DMS153 (cell line): ENCODE measurements around the gene HADHB.

Source experiments
- DNase-seq: peaks from one replicate; lab custom pipeline; 2025; lab: John Stamatoyannopoulos, UW

HADHB gene

DNA sequence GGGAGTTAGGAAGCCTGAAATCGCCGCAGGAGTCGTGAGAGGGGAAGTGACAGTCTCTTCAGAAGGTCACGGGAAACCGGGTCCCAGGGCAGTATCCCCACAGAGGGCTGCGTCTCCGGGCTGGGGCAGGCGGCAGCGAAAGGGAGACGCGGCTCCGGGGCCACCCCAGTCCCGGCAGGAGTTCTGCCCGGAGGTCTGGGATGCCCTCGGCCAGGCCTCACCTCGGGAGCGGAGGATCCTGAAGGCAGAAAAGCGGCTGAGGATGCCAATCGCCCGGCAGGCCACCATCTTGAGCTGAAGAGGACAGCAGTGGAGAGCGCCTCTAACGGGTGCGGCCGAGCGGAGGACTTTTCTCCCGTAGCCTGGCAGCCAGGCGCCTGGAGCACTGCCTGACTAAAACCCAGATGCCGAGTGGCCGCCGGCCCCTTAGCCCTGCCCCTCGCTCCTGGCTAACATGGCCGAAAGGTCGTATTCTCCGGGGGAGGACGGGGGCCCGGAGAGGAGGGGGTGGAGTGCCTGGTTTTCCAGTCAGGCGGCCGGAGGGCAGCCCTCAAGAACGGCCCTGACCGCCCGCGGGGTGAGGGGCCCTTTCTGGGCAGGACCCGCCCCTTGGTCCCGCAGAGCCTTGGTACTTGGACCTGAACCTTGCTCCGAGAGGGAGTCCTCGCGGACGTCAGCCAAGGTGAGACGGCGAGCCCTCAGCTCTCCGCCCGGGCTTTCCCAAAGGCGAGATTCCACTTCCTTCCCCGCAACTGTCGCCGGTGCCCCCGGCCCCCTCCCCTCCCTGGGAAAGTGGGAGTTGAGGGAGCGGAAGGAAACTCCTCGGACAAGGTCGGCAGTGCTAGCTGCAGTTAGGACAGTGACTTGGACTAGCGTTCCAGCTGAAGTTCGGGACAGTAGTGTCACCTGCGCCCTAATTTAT is at the start of gene HADHB, which contains the start of gene HADHA:
TSS of gene HADHB (plus strand) at position 631 of the 922 bp plus-strand sequence. CDS start 9,316 bp downstream, outside the sequence.
TSS of gene HADHA (minus strand) at position 324 of the 922 bp plus-strand sequence. CDS start at position 288, 36 bp downstream.
- peak; percentile 76 for DNase-seq

DNA sequence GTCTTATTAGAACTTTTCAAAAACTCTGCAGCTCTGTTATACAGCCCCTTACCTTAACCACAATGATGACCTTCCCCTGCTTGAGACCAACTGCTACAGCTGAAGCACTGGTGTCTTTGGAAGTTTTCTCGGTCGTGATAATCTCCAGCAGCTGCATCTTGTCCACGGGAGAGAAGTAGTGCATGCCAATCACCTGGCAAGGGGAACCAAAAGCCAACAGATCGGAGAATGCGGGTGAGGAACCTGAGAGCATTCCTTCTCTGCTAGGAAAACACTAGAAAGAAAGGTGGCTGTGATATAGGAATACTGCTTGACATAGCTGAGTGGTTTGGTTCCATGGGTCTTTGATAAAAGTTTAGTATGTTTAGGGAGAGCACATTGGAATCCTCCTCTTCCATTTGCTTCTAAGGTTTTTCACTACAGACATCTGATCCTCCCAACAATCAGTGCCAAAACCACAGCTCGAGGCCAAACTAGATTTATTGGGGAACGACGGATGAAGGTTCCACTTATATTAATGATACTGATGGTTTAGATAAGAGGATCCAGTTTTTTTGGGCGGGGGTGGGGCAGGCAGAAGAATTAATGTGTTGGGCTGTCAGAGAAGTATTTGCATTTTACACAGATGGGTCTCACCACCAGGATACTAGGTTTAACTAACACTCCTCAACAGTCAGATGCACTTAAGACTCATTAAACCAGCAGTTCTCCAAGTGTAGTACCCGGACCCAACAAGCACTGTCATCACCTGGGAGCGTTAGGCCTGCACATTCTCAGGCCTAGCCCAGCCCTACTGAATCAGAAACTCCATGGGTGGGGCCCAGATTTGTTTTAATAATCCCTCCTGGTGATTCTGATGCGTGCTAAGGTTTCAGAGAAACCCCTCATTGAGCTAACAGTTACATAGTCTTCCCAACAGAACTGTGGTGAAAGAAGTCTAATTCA is 49.4 kb upstream of the HADHB start:
- DNase-seq: no peak

DNA sequence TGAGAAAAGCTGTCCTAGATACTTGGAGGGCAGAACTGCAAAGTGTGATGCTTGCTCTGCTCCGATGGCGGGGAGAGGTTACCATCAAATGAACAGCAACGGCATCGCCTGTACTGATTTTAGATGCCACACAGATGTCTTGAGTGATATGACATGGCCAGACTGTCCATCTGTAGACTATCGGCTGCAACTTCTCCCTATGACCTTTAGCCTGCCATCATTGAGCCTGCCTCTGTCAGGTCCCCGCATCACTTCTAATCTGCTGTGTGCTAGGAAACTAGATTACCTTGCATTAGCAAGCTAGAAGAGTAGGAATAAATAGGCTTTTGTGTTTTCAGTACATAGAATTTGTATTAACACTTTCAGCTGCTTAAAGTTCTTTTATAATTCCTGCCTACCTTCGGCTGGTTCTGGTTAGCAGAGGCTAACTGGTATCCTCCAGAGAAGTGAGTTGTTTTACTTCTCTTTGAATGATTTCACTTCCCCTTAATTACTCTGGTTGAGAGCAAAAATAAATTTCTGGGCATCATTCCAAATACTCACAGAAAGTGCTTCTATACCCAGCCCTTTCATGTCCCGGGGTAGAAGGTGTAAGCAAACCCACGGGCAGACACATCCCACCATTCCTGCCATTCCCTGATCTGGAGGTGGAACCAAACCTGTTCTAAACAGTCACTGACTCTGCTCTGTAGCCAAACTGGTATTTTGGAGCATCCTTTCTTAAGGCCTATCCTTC is 47.9 kb upstream of the HADHB start:
- DNase-seq: peak; percentile 4

DNA sequence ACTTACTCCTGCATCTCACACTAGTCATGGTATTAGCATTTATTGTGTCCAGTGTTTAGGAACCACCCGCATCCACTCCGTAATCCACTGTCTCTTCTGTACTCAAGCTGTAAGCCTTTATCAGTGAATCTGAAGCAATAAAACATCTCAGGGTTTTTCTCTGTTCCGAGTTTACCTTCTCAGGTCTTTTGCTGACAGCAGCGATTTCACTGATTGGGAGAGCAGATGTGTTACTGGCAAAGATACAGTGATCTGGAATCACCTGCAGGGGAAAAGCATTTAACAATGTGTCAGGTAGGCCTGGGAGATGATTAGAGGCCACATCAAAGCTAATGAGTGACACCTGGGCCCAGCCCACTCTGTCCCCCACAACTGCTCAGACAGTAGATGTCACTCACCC is 47.2 kb upstream of the HADHB start:
- no peak for DNase-seq

DNA sequence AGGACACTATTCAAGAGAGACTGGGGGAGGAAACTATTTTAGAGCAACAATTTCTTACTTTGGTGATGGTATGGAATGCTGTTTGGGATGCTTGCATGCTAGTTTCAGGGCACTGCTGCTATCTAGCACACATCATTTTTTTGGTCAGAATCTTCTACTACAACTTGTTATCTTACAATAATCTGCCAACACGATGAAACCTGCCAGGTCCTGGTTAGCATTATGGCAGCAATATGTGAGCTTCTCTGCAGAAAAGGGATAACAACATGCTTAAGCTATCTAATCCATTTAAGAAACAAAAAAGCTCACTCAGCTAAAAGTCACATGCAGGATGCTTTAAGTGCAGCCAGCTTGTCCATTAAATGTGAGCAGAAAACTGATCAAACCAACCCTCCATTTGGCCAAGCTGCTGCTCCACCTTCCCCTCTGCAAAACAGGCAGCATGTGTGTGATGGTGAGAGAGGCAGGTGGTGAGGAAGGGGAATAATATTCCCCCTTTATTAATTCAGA is 41.7 kb upstream of the HADHB start:
- no peak for DNase-seq

DNA sequence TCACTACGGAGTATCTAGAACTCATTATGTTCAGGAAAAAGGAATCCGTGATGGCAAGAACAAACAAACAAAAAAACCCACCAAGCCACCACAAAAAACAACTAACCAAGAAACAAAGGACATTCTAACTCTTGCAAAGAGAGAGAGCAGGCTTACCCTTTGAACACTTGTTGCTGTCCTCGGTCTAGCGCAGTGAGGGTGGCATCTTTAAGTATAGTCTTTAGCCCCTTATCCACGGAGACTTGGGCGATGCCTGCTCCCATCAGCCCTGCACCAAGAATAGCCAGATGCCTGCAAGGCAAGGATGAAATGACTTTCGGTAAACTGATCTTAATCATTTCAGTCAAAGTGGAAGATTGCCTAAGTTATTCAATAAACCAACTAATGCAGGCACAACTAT is 40.8 kb upstream of the HADHB start:
- DNase-seq: no peak

DNA sequence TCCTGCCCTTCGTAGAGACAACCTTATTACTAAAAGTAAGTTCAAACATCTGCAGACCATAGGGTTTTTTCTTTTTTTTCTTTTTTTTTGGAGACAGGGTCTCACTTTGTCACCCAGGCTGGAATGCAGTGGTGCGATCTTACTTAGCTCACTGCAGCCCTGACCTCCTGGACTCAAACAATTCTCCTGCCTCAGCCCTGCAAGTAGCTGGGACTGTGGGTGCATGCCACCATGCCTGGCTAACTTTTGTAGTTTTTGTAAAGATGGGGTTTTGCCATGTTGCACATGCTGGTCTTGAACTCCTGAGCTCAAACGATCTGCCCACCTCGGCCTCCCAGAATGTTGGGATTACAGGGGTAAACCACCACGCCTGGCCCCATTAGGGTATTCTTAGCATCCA is 32.7 kb upstream of the HADHB start:
- DNase-seq: no peak

DNA sequence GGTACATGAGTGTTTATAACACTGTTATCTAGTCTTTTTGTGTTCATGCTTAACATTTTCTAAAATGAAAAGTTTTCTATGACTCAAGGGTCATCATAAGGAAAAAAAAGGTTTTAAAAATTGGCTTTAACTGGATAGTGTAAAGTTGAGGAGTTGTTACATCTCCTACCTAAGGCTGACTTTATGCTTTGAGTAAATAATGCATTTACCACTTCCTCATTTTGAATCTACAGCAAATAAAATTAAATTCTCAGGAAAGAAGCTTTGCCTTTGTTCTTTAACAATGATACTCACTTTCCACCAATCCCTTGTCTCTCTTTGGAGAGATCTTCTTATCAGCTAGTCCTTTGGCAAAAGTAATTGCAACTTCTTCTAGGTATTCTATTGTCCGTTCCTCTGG is 30.0 kb upstream of the HADHB start:
- DNase-seq: no peak

DNA sequence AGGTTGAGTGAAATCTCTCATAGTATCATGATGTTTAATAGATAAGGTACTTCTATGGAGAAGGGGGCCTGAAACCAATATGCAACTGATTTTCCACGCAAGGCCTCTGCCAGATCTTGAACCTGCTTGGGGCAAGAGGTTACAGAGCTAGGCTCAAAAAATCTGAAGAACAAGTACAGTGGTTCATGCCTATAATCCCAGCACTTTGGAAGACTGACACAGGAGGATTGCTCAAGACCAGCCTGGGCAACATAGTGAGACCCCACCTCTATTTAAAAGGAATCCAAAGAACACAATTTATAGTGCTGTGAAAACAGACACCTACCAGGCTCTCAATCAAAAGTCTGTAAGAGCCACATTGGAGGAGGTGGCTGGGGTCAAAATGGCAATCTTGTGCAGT is 28.9 kb upstream of the HADHB start:
- DNase-seq: no peak

DNA sequence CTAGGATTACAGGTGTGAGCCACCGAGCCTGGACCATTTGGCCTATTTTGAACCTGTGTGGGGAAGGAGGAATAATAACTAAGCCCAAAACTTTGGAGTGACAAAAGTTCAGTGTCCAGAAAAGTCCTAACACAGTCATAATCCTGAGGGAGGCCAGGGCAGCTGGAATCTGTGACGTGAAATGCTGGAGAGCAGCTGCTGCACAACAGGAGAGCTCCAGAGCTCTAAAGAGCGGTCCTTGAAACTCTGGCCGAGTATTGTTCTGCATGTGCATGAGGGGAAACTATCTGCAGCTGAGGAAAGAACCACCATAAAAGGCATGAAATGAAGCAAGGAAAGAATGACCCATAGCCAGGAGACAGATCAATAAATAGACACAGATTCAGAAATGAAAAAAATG is 28.2 kb upstream of the HADHB start:
- DNase-seq: no peak

DNA sequence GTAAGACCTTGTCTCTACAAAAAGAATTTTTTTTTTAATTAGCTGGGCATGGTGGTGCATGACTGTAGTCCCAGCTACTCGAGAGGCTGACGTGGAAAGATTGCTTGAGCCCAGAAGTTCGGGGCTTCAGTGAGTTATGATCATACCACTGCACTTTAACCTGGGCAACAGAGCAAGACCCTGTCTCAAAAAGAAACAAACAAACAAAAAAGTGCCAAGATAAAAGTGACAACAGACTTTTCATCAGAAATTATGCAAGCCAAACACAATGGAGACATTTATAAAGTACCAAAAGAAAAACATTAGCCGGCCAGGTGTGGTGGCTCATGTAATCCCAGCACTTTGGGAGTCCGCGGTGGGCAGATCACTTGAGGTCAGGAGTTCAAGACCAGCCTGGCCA is 27.0 kb upstream of the HADHB start:
- no peak for DNase-seq

DNA sequence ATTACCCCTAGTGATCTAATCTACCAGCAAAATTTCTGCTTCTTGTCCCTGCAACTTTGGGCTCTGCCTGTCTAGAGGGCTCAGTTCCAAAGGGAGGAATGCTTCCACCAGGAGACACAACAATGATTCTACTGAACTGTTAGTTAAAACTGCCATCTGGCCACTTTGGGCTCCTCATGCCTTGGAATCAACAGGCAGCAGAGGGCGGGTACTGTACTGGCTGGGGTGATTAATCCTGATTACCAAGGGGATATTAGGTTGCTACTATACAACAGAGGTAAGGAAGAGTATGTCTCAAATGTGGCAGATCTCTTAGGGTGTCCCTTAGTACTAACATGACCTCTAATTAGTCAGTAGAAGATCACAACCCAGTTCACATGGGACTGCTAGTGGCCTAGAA is 21.7 kb upstream of the HADHB start:
- no peak for DNase-seq

DNA sequence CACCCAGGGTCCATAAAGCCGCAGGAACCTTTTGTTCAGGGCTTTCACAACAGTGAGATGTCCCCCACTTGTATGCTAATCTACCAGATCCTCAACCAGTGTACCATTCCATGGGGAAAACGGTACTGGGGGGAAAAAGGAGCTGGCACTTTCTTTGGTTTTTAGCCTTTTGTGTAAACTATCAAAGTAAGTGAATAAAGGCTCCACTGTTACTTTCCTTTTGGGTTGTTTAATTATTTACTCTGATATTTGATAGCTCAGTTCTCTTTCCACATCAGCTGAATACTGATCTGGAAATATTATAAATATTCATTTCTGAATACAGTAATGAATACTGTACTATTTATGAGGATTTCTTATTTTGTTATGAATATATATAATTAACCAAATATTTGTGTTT is 20.6 kb upstream of the HADHB start:
- DNase-seq: no peak

DNA sequence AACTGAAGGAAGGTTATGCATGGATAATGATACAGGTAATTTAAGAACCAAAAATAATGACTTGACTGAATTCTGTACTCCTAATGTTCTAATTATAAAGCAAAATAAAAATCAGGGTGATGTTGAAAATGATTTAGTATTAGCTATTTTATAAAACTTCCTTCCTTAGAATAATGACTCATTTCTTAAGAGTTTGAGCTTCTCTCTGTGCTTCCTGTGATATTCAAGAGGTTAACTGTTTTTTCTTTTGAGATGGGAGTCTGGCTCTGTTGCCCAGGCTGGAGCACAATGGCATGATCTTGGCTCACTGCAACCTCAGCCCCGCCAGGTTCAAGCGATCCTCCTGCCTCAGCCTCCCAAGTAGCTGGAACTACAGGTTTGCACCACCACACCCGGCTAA is 15.1 kb upstream of the HADHB start:
- no peak for DNase-seq

DNA sequence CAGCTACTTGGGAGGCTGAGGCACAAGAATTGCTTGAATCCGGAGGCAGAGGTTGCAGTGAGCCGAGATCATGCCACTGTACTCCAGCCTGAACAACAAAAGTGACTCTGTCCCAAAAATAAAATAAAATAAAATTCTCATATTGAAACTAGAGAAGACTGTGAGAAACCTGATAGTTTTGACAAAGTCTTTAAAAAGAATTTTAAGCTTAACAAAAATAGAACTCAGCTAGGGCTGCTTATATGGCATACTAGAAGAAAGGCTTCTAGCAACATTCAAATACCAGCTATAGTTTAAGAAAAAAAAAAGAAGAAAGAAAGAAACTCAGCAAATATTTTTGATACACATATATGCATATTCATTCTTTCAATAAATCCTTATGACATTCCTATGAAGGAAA is 13.9 kb upstream of the HADHB start:
- DNase-seq: no peak

DNA sequence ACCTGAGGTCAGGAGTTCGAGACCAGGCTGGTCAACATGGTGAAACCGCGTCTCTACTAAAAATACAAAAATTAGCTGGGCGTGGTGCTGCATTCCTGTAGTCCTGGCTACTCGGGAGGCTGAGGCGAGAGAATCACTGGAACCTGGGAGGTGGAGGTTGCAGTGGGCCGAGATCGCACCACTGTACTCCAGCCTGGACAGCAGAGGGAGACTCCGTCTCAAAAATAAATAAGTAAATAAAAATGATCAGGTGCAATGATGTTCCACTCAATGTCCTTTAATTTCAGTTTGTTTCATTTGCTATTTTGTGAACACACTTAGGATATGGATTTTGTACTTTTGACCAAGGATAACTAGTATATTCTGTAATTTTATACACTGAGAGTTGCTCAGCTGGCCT is 9.7 kb upstream of the HADHB start:
- DNase-seq: no peak

DNA sequence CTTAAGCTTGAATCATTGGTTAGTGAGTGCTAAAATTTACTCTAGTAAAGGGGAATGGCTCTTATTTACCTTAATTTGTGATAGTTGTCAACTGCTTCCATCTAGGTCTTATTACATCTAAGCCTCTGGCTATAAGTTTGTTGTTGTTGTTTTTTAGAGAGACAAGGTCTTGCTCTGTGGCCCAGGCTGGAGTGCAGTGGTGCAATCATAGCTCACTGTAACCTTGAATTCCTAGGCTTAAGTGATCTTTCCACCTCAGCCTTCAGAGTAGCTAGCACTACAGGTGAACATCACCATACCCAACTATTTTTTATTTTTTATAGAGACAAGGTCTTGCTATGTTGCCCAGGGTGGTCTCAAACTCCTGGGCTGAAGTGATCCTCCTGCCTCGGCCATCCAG is 6.9 kb upstream of the HADHB start:
- DNase-seq: no peak

DNA sequence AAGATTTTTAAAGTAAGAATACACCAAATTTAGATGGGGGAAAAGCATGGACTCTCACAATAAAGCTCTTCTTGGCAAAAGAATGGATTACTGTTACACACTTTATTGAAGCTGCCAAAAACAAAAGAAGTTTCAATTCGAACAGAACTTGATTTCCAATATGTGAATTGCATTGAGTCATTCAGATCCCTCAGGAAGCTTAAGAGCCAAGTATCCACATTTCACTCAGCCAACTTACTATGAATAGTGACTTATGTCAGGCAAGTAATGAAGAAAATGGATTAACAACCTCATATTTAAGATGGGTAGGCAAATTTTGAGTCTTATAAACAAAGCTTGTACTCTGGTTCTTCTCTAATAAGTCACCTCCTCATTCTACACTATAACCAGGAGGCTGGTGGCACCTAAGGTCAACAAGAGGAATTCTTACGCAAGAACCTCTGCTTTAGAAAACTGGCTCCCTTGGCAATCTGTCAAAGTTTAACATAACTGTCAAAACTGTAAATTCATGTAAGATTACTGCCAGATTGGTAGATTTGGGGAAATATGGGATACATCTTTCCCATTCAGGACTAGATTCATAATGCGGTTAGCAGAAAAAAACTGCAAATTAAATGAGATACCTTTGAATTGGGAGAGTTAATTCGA is 6.3 kb upstream of the HADHB start:
- no peak for DNase-seq

DNA sequence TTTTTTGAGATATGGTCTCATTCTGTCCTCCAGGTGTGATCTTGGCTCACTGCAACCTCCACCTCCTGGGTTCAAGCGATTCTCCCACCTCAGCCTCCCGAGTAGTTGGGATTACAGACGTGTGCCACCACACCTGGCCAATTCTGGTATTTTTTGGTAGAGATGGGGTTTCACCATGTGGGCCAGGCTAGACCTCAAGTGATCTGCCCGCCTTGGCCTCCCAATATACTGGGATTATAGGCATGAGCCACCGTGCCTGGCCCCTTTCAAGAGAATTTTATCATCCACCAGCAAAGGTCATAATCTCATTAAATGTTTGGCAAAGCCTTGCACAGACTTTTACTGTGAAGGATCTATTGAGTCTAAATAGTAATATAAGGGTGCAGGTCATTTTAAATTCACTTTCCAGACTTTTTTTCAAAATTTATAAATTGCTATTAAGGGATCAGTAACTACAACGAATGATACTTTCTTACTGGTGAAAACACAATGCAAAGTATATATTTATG is 2.8 kb upstream of the HADHB start:
- DNase-seq: no peak

DNA sequence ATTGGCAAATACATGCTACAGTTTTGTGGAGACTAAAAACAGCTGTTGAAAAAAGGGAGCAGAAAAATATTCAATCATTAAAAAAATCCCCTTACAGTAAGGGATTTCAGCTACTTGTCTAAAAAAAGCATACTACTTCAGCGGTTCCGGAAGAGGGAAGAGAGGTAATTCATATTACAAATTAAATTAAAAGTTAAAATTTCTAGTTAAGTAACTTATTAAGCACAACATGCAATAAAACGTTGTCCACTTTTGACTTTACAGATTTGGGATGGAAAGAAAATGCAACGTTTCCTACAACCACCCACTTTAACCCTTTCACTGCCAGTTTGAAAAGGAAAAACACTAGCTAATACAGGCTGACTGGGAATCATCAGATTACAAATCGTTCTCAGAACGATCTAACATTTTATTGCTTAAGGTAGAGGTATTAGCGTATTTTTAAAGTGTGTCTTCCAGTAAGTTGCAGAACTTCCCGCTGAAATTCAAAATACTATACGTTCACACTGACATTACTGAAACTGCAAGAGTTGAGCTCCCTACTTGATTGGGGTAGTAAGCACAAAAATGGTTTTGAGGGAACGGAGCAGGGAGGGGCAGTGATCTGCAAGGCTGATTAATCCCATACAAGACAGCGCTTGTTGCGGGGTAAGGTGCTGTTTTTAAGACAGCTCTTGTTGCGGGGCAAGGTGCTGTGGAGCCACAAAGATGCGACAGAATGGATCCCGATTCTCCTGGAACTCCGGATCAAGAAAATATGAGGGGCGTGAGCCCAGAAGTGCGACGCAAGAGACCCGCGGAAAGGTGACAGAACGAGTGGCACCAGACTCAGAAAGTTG is 1.1 kb upstream of the HADHB start:
- DNase-seq: no peak
